Glomerular endothelial cell (primary cell): ENCODE results near the gene PGF. TPM values are rescaled to one million over a fixed set of nuclear protein-coding genes. Genes with fewer than 3 reads are reported as not detected.
A peak's percentile ranks its signal among the peaks of the same experiment; 100 is the strongest.

ENCODE experiments used
- DNase-seq: peaks from one replicate; pipeline ENCODE4 v3.0.0-alpha.2; 2011; ENCODE audit warnings: low read depth, low spot score; ENCODE audit errors: extremely low read depth
- total RNA-seq: library from RNA; depleted of rRNA; stranded (reverse); fragments of >200 nt; gene quantifications from 2 replicates; pipeline ENCODE4 v1.2.3, GENCODE V29; 2015

Gene PGF
- total RNA-seq, 1 donor from 2014 or later, result 529 TPM

DNA sequence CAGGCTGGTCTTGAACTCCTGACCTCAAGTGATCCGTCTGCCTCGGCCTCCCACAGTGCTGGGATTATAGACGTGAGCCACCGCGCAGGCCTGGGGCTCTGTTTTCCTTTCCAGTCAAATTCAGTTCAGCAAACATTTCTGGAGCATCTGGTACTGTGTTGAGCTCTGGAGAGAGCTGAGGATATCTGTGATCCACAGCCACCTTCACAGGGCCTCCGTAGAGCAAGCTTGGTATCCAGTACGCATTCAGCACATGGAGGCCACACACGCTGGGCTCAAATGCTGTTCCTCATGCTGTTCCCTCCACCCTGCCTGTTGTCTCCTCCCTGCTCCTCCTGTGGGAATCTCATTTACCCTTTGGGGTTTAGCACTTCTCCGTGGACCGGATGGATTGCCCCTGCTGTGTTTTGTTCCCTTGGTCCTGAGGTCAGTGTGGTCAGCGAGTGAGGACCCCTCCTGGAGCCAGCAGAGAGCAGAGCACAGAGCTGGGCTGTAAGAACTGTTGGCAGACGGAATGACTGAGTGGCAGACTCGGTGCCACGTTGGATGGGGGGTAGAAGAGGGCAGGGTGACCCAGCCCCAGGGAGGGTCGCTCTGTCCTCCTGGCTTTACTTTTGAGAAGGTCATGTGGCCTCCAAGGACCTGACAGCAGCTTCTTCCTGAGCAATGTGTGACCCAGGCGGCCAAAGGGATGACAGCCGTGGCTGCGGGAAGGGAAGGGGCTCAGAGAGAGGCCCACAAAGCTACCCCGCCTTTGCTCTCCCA is 33.2 kb downstream of the PGF start:
- no peak for DNase-seq

DNA sequence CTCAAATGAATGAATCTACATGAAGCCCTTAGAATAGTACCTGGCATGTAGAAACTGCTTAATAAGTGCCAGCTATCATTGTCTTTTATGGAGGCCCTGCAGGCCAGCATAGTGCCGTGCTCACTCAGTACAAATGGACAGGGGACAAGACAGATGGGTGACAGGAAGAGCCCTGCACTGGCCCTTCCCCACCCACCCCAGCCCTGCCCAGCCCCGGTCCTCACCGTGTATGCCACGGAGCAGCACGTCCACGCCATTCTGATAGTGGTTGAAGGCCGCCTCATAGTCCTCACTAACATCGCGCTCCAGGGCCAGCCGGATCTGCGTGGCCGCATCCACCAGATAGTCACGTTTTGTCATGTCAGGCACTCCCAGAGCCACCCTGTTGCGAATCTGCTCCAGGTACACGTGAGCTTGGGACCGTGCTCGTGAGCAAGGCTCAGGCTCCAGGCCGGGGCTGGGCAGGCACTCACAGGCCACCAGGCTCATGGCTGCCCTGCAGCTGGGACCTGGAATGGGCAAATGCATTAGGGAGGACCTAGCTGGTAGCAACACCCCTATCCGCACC is 34.3 kb downstream of the PGF start:
- DNase-seq, result no peak

DNA sequence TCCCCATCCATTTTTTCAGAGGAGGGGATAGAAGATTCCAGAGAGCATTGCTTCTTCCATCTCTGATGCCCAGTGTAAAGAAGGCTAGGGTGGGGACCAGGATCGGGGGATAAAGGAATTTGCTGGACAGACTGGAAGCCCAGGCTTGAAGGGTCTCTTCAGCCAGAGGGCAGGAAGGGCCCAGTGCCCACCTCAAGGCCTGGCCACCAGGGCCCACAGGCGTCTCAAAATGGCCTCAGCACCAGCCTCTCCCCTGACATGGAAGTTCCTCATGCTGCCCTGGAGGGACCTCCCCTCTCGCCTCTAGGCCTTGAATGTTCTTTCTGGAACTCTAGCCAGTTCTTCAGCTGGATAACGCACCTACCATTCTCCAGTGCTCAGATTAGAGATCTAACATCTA is 35.1 kb downstream of the PGF start:
- DNase-seq, result no peak

DNA sequence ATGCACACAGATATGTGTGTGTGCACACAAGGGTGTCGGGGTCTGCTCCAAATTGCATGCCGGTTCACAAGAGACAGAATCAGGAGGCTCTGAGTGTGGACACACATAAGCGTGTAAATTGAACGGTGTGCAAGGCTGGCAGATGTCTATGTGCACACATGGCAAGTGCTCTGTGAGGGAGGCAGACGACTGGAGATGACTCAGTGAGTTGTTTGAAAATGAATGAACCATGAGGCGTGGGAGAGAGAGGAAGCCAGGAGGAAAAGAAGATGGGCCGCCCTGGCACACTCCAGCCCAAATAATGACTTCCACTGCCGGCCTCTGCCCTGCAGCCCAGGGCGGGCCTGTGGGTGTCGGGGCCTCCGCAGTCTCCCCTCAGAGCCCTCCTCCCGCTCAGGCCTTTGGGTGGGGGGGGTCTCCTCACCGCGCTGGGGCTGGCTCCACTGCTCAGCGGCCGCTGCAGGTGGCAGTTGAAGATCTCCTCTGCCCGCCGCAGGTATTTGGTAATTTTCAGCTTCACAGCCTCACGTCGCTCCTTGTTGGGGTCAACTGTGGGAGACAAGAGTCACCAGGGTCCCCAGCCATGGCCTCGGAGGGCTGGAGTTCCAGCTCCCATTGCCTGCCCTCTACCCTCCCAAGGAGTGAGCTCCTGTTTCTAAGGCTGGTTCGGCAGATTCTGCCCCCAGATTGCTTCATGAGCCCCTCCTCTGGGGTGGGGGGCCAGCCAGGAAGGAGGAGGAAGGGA is 35.8 kb downstream of the PGF start:
- no peak for DNase-seq

DNA sequence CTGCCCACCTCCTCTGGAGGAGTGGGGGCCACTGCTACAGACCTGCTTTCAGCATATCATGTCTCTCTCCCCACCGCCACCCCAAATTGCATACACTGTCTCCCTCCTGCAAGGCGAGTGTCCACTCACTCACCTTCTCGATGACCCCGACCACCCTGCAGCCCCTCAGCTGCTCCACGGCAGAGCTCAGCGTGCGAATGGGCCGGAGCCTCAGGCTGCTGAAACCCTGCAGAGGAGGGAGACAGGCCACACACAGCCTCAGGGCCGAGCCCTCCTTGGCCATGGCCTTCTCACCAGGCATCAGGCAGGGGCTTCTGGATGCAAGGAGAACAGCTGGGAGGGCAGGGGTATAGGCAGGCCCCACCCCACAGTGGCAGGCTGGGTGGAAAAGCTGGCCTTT is 37.0 kb downstream of the PGF start:
- no peak for DNase-seq

DNA sequence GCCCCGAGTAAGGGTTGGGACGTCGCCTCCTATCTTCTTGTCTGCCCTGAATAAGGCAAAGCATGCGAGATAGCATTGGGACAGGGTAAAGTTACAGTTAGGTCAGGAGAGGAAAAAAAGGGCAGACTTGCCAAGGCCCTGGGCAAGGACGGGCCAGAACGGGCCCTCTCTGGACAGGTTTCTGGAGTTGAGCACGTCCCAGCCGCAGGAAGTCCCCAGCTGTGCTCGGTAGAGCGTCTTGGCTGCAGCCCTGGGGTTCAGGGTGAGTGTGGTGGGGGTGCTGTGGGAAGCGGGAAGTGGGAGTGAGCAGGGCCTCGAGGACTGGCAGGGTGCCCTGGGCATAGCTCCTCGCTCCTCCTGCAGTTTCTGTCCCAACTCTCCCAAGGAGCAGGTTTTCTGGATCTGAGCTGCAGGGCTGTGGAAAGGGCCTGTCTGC is 37.7 kb downstream of the PGF start:
- no peak for DNase-seq

DNA sequence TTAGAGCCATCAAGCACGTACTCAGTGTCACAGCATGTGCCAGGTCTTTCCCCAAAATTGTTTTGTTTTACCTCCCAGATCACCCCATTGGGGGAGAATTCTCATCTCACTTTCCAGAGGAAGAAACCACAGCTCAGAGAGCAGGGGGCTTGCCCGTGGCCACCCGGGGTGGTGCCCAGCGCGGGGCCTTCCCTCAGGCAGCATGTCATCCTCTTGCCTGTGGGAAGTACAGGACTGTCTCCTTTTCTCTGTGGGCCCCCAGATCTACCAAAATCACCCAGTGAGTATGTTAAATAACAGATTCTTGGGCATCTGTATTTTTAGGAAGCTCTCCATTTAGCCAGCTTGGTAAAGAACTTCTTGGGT is 38.2 kb downstream of the PGF start:
- no peak for DNase-seq

DNA sequence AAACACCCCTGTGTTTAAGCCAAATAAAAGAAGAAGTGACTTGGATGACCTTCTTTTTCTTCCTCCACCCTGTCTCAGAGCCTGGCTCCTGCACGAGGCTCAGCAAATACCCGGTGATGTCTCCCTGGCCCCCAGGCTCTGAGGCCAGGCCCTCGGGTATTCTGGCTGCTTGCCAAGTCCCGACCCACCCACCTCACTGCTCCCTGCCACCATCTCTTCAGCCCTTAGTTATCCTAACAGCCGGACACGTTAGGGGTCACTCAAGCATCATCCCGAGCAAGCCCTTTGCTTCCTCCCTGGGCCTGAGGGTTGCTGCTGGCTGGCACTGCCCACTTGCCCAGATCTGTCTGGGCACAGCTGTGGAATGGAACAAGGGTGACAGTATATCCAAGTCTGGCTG is 39.6 kb downstream of the PGF start:
- no peak for DNase-seq

DNA sequence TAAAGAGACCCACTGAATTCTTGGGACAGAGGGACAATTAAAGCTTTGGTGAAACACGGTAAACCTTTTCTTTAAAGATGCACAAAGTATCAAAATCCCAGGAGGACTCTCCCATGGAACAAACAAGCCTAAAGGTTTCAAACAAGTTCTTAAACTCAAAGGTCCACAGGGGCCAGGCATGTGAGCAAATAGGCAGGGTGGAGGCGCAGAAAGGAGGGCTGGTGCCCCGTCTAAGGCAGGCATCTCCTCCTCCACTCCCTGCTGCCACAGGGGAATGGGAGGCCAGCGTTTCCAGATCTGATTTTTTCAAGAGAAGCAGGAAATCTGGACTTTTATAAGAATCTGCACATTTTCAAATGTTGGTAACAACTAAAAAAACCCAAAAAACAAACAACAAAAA is 40.0 kb downstream of the PGF start:
- DNase-seq, result no peak

DNA sequence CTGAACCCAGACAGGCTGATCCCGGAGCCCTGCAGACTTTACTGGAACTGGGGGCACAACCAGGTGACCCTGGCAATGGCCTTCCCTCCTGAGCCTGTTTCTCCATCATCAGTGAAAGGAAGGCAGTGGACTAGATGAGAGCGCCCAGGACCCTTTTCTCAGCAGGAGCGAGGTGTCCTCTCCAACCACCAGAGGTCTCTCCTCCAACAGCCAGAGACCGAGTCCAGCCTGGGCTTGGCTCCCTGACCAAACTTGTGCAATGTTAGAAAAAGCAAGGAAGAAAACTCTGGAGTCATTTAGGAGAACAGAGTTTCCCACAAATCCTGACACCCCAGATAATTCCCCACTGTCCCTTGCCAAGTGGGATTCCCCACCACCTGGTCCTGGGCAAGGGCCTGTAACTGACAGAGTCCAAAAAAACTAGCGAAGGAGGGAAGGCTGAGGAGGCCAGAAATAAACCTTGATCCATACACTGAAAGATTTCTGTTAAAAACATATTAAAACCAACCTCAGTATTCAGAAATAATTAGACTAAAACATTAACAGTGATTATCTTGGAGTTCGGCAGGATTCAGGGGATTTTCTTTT is 41.3 kb downstream of the PGF start:
- DNase-seq, result peak; percentile 23

DNA sequence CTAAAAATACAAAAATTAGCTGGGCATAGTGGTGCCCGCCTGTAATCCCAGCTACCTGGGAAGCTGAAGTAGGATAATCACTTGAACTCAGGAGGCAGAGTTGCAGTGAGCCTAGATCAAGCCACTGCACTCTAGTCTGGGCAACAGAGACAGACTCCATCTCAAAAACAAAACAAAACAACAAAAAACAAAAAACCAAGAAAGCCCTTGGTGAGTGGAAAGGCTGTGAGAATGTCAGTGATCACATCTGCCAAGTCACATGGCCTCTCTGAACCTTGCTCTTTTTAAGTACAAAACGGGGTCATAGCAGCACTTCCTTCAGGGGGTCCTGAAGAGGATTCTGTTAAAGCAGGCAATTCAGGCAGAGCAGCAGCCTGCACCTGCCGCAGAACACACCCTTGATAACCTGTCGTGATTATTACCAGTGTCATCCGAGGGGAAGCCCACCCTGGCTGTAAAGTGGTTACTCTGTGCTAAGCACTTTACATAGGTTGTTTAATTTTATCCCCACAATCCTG is 41.9 kb downstream of the PGF start:
- DNase-seq, result no peak

DNA sequence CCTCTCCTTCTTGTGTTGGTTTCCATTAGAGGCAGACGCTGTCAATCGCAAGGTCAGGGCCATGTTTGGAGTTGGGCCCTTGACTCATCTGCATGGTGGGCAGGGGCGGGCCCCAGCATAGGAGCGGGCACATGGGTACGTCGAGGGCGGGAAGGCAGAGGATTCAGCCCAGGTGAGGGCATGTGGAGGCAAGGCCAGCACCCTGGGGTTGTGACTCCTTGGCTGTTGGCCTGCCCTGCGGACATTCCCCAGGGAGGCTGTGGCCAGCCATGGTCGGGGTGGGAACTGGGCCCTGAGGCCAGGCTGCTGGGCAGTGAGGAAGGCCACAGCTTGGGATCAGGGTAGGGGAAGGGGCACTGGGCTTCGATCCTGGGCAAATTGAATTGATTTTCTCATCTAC is 42.6 kb downstream of the PGF start:
- DNase-seq, result no peak

DNA sequence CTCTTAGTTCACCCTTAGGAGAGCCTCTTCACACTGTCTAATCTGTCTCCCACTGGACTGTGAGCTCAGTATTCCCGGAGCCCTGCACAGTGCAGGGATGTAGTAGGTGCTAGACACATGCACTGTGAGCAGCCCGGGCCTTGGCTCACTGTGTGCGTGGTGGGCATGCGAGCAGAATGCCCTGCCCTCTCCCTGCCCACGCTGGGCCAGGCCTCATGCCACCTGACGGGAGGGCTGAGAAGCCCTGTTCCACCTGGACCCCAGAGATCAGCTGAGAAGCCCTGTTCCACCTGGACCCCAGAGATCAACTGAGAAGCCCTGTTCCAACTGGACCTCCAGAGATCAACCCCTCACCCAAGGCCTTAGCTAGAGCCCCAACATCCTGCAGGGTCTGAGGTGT is 43.3 kb downstream of the PGF start:
- no peak for DNase-seq

DNA sequence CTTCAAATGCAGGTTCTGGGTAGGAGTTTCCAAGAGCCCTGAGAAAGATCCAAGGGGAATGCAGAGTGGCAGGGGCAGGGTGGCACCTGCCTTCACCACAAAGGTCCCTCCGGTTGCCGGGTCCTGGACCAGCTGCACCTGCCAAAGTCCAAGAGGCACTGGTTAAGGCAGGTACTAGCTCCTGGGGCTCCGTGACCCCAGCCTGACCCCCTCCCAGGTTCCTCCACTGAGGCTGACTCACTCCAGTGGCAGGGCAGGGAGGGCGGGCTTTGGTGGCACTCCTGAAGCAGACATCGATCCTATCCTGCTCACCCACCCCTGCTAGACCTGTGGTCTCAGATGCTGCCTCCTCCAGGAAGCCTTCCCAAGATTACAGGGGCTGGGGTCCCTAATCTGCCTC is 43.7 kb downstream of the PGF start:
- no peak for DNase-seq

DNA sequence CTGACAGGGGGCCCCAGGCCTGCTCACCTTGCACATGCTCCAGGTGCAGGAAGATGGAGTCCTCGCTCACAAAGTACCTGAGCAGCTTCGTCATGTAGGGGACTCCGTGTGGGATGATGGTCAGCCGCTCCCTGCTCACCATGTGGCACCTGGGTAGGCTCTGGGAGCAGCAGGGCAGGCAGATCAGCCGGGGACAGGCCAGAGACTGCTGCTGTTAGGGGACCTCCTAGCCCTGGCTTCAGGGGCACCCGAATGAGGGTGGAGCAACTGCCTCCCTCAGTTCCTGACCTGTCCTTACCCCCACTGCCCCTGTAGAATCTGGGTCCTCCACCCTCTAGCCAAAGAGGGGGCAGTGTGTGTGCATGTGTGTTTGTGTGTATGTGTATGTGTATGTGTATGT is 44.2 kb downstream of the PGF start:
- no peak for DNase-seq

DNA sequence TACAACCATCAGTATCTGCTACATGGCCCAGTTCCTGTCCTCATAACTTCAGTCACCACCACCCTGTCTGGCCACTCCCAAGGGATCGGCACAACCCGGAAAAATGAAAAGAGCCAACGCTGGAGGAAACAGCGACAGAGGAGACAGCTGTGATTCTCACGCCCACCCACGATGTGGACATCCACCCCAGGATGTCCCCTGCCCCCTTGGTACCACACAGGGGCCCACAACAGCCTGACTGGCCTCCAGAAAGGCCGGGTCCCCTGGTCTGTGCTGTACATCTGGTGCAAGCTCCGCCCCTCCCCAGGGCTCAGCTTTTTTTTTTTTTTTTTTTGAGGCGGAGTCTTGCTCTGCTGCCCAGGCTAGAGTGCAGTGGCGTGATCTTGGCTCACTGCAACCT is 44.8 kb downstream of the PGF start:
- DNase-seq, result no peak

DNA sequence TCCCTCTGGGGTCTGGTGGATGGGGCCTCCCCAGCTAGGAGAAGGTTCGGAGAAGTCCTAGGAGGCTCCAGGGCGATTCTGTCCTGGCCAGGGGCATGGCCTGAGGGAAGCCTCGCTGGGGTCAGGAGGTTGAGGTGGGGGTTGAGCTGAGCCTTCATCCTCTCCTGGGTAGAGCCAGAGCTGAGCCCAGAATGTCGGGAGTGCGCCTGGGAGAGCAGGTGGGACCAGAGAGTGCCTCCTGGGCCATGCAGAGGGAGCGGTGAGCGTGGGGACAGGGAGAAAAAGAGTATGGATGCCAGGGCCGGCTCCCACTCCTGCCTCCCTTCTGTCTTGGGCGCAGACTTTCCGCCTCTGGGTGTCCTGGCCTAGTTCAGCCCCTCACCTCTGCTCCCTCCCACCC is 45.5 kb downstream of the PGF start:
- no peak for DNase-seq

DNA sequence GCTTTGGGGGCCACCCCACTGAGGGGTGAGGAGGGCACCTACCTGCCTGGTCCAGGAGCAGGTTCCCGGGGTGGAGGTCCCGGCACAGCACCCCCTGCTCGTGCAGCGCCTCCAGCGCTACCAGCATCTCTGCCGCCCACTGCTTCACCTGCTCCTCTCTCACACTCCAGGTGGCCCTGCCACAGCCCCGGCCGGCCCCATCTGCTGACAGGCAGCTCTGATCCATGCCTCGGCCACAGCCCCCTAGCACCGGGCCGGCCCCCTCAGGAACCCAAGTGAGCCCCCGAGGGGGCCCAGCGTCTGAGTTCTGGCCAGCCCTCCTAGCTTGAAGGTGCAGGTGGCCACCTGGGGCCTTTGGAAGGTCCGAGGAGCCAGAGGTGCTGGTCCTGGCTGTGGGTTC is 45.9 kb downstream of the PGF start:
- no peak for DNase-seq

DNA sequence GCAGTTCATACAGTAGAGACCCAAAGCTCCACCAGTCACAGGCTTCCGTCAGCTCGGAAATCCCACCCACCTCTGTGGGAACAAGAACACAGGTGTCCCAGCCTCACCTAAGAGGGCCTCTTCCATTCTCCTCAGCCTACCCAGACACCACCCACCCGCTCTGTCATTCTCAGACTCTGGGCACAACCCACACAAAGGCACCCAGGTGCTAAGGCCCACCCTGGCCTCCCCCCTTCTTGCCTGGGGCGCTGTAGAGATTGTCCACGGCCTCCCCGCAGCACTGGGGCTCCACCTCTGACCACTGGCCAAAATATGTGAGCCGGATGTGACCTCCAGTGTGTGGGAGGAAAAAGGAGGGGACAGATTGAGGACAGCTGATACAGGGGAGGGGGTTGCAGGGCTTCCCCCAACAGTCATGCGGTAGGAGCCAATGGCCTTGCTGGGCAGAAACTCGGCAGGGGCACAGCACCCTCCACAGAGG is 46.5 kb downstream of the PGF start:
- DNase-seq, result no peak

DNA sequence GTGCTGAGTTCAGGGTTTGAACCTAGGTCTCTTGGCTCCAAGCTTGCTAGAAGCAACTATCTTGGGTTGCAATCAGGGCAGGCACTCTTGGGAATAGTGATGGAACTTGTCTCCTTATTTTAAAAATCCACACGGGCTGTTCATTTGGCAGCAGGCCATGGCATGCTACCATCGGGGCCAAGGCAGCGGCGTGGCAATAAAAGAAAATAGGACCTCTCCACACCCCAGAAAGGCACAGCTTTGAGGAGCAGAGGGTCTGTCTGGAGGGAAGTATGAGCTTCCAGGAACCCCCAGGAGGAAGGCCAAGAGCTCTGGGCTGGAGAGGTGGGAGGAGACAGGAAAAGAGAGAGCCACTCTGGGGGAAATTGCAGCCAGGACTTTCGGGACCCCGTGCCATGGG is 47.7 kb downstream of the PGF start:
- DNase-seq, result no peak

DNA sequence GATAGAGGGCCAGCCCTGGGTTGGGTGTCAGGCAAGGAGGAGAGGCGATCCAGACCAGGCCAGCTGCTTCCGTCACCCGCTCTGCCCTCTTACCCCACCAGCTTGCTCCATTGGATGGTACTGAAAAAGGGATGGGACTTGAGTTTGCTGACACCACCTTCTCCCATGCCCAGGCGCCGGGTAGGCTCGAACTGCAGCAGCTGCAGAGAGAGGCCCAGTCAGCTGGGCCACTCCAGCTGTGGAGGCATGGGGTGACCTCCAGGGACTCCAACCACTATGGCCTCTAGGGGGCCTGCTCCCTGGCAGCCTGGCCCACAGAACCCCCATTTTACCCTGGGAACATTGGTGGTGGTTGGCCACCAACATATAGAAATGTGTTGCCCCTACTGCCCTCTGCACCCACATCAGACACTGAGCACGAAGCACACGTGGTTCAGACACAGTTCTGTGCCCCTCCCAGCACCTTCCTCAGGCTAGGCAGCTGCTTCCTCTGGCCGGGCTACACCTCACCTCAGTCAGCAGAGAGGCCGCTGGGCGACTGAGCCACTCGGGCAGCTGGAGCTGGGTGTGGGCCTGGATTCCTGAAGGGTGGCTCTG is 48.4 kb downstream of the PGF start:
- no peak for DNase-seq
